PC-9 (cell line): ENCODE results near the gene SYT8. TPM values are rescaled to one million over a fixed set of nuclear protein-coding genes. Genes with fewer than 3 reads are reported as not detected.
A peak's percentile ranks its signal among the peaks of the same experiment; 100 is the strongest.
"Not testable (repeated sequence)": the region's sequence is repeated elsewhere in the genome, so short reads cannot be mapped to it uniquely, and the experiment has no call there.

ENCODE experiments used
- BruUV-seq: library from RNA; stranded (reverse); fragments of 400-500 nt; replicated peaks from 2 replicates; lab custom pipeline; 2021; lab: Mats Ljungman, UMichigan
- CTCF ChIA-PET: fragments of 300-600 bp; sonication (Branson Sonifier 250); formaldehyde crosslinking; loops from one replicate; lab custom pipeline; 2022; ENCODE audit warnings: antibody characterized with exemption; lab: Charles Lee
- POLR2A ChIA-PET: fragments of 300-600 bp; sonication (Branson Sonifier 250); formaldehyde crosslinking; loops from one replicate; lab custom pipeline; 2022; ENCODE audit warnings: antibody characterized with exemption; ENCODE audit not compliant: unreplicated experiment; lab: Charles Lee
- DNase-seq, 2 experiments: peaks; one replicate each; pipeline versions ENCODE4 v3.0.0 to v3.0.0-alpha.2; 2015 to 2022; ENCODE audit warnings: mixed read lengths in 1 of 2
- H2AFZ ChIP-seq: fragments of 200-600 bp; sonication (generic); 2 replicates; pipeline ENCODE4 v1.8.1; 2017; ENCODE audit warnings: antibody characterized with exemption
- H3F3A ChIP-seq: fragments of 200-600 bp; sonication (generic); 2 replicates; pipeline ENCODE4 v1.8.1; 2017; ENCODE audit warnings: antibody characterized with exemption, mild to moderate bottlenecking, low read depth; ENCODE audit not compliant: insufficient read depth
- H3K27ac ChIP-seq: fragments of 200-600 bp; sonication (generic); 2 replicates; pipeline ENCODE4 v1.6.1; 2016; ENCODE audit warnings: mixed run types
- H3K27me3 ChIP-seq: fragments of 200-600 bp; sonication (generic); 2 replicates; pipeline ENCODE4 v1.6.1; 2016; ENCODE audit warnings: low read depth, mixed run types; ENCODE audit not compliant: insufficient read depth
- H3K36me3 ChIP-seq: fragments of 200-600 bp; sonication (generic); 2 replicates; pipeline ENCODE4 v1.6.1; 2016; ENCODE audit warnings: low read depth, mixed run types
- H3K4me1 ChIP-seq: fragments of 200-600 bp; sonication (generic); replicated peaks from 2 replicates; pipeline ENCODE4 v1.6.1; 2016; ENCODE audit warnings: mixed run types; ENCODE audit not compliant: insufficient read depth
- H3K4me2 ChIP-seq: fragments of 200-600 bp; sonication (generic); 2 replicates; pipeline ENCODE4 v1.6.1; 2017; ENCODE audit warnings: mixed run types
- H3K4me3 ChIP-seq: fragments of 200-600 bp; sonication (generic); 2 replicates; pipeline ENCODE4 v1.6.1; 2016; ENCODE audit warnings: mixed run types
- H3K79me2 ChIP-seq: fragments of 200-600 bp; sonication (generic); 2 replicates; pipeline ENCODE4 v1.6.1; 2017; ENCODE audit warnings: low read depth, mixed run types
- H3K9me2 ChIP-seq: fragments of 200-600 bp; sonication (generic); 2 replicates; pipeline ENCODE4 v1.8.1; 2017; ENCODE audit warnings: mild to moderate bottlenecking; ENCODE audit not compliant: insufficient read depth
- H3K9me3 ChIP-seq: fragments of 200-600 bp; sonication (generic); 2 replicates; pipeline ENCODE4 v1.8.1; 2016; ENCODE audit warnings: low read depth; ENCODE audit not compliant: insufficient read depth
- H4K20me1 ChIP-seq: fragments of 200-600 bp; sonication (generic); 2 replicates; pipeline ENCODE4 v1.8.1; 2017; ENCODE audit not compliant: insufficient read depth
- CTCF ChIP-seq: fragments of 200-600 bp; sonication (generic); conservative IDR thresholded peaks from 2 replicates; pipeline ENCODE4 v1.6.1; 2017; ENCODE audit warnings: mixed run types, antibody characterized with exemption, mild to moderate bottlenecking, moderate library complexity
- EZH2 ChIP-seq: fragments of 200-600 bp; sonication (generic); IDR thresholded peaks from 2 replicates; pipeline ENCODE4 v1.8.0; 2017; ENCODE audit warnings: antibody characterized with exemption, low read depth
- intact Hi-C: fragments of 100-400 bp; cut with micrococcal nuclease; formaldehyde crosslinking; loops from one replicate; pipeline ENCODE4 v1.10.0; 2022; ENCODE audit not compliant: unreplicated experiment
- total RNA-seq: library from RNA; stranded (reverse); gene quantifications from 2 replicates; pipeline ENCODE4 v1.2.3, GENCODE V29; 2021

The SYT8 gene
- total RNA-seq, 1 experiment from 2014 or later: 8.9 TPM

GRCh38 chr11:1874441-1875092 lies 39.8 kb downstream of the SYT8 start:
- H4K20me1 ChIP-seq, H3F3A ChIP-seq, H2AFZ ChIP-seq, H3K9me2 ChIP-seq, H3K27ac ChIP-seq, H3K79me2 ChIP-seq, H3K4me3 ChIP-seq, H3K4me1 ChIP-seq, H3K4me2 ChIP-seq, DNase-seq, H3K36me3 ChIP-seq, CTCF ChIA-PET, BruUV-seq, H3K9me3 ChIP-seq, POLR2A ChIA-PET: not testable (repeated sequence)
- 0 out of 2 replicates have a peak, but pooled peaks cover 11% of the 10 kb centered on the region for H3K27me3 ChIP-seq
- intact Hi-C loops: loop anchor here (5.0 kb wide), 1 partner anchor 182 kb away; no protein-coding TSS in a partner anchor

DNA sequence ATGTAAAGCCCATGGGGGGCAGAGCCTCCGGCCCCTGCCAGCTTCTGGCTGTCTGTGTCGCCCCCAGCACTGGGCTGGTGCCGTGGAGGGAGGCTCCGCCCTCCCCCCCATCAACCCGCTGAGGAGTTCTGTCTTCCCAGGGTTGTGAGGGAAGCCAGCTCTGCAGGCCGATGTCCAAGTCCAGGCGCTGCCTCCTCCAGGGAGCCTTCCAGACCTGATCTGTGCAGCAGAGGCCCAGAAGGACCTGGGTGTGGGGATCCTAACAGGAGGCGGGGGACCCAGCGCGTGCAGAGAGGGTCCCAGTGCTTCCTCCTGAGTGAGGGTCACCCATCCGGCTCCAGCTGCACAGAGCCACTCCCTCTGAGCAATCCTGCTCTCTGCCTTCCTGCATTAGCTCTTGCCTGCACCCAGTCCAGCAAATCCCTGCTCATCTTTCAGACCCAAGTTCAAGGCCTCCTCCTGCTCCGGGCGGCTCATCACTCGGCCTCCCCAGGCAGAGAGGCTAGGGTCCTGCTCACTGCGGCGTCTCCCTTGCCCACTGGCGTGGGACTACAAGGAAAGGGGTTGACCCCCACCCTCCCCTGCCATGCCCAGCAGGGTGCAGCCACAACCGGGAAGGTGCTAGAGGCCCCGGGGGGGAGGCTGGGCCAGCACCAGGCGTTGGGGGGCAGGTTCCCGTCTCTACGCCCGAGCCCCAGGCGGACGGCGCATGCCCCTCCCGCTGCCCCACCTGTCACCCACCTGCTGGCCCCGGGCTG lies 40.5 kb downstream of the SYT8 start:
- no peak overlapping the region for H3K27ac ChIP-seq
- no peaks in the 10 kb centered on the region for H3K79me2 ChIP-seq
- H3K9me2 ChIP-seq: no peaks in the 10 kb centered on the region
- H2AFZ ChIP-seq: no peak overlapping the region
- H3F3A ChIP-seq: no peaks in the 10 kb centered on the region
- H3K4me2 ChIP-seq: no peak overlapping the region
- no peak for DNase-seq
- no peaks in the 10 kb centered on the region for H3K9me3 ChIP-seq
- no TSS peak for BruUV-seq
- ChIA-PET POLR2A (no interaction called here), CTCF (no interaction called here)
- H3K4me3 ChIP-seq: no peak overlapping the region
- H3K36me3 ChIP-seq: no peaks in the 10 kb centered on the region
- H3K4me1 ChIP-seq: no peaks in the 10 kb centered on the region
- no peaks in the 10 kb centered on the region for H4K20me1 ChIP-seq
- H3K27me3 ChIP-seq: 0 out of 2 replicates have a peak, but pooled peaks cover 7% of the 10 kb centered on the region
- intact Hi-C loops: loop anchor here (5.0 kb wide), 1 partner anchor 183 kb away; no protein-coding TSS in a partner anchor
- TF ChIP-seq EZH2 (no peak), CTCF (no peak)

DNA sequence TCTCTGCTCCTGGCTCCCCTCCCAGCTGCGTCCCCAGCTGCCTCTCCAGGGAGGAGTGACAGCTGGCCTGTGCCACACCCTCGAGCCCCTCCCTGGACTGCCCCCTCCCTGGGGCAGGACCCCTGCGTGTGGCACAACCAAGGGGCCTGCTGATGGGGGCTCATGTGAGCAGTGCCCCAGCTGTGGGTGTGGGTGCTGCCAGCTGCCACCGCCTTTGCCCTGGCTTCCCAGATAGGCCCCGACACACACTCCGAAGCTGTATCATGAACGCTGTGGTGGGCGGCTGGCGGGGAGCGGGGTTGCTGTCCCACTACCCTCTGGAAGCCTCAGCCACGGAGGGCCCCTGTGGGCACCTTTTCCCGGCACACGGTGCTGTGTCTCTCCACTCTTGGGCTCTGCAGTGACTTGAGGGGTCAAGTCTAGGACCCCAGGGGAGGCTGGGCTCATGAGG lies 41.1 kb downstream of the SYT8 start:
- H3K4me3 ChIP-seq, H3K36me3 ChIP-seq, POLR2A ChIA-PET, BruUV-seq, H3K27ac ChIP-seq, CTCF ChIA-PET, H3K79me2 ChIP-seq, H3K4me1 ChIP-seq, DNase-seq, H3K9me2 ChIP-seq, H2AFZ ChIP-seq, H3K27me3 ChIP-seq, H3K9me3 ChIP-seq, H4K20me1 ChIP-seq, H3F3A ChIP-seq, H3K4me2 ChIP-seq: not testable (repeated sequence)
- intact Hi-C loops: loop anchor here (5.0 kb wide), 1 partner anchor 184 kb away; no protein-coding TSS in a partner anchor

- Histone ChIP-seq H3K9me3 (no peaks in the 10 kb centered on the region), H3K27ac (no peak overlapping the region), H3K36me3 (no peaks in the 10 kb centered on the region), H3K79me2 (no peaks in the 10 kb centered on the region), H3F3A (no peaks in the 10 kb centered on the region), H4K20me1 (no peaks in the 10 kb centered on the region), H3K27me3 (no peaks in the 10 kb centered on the region), H3K4me3 (no peak overlapping the region), H3K4me2 (no peak overlapping the region), H3K9me2 (no peaks in the 10 kb centered on the region), H3K4me1 (no peaks in the 10 kb centered on the region), H2AFZ (no peak overlapping the region)
- intact Hi-C loops: loop anchor here (5.0 kb wide), 1 partner anchor 184 kb away; no protein-coding TSS in a partner anchor
- DNase-seq: no peak
- ChIA-PET CTCF (no interaction called here), POLR2A (no interaction called here)
- TF ChIP-seq CTCF (peak; percentile 52; the same call in 1 of the 2 replicates), EZH2 (no peak)
- no TSS peak for BruUV-seq
These were observed 41.7 kb downstream of the SYT8 start for GRCh38 chr11:1876361-1877063.
